IPS-18a (cell line): ENCODE results near the gene GLI3.

Experiments used
- H3K27ac ChIP-seq: one replicate; pipeline ENCODE4 v1.5.1; 2013; ENCODE audit warnings: low read length
- H3K27me3 ChIP-seq: one replicate; pipeline ENCODE4 v1.6.1; 2013; ENCODE audit warnings: mild to moderate bottlenecking, low read length; ENCODE audit not compliant: control insufficient read depth, insufficient read depth
- H3K36me3 ChIP-seq: one replicate; pipeline ENCODE4 v1.6.1; 2013; ENCODE audit warnings: low read depth, low read length; ENCODE audit not compliant: control insufficient read depth
- H3K4me1 ChIP-seq: one replicate; pipeline ENCODE4 v1.6.1; 2013; ENCODE audit warnings: low read depth, low read length; ENCODE audit not compliant: control insufficient read depth
- H3K4me3 ChIP-seq: one replicate; pipeline ENCODE4 v1.5.1; 2013; ENCODE audit warnings: low read length
- H3K9ac ChIP-seq: one replicate; pipeline ENCODE4 v1.6.1; 2013; ENCODE audit warnings: mild to moderate bottlenecking, low read length, moderate library complexity
- H3K9me3 ChIP-seq: one replicate; pipeline ENCODE4 v1.6.1; 2013; ENCODE audit warnings: low read depth, low read length; ENCODE audit not compliant: control insufficient read depth

GLI3 gene

DNA sequence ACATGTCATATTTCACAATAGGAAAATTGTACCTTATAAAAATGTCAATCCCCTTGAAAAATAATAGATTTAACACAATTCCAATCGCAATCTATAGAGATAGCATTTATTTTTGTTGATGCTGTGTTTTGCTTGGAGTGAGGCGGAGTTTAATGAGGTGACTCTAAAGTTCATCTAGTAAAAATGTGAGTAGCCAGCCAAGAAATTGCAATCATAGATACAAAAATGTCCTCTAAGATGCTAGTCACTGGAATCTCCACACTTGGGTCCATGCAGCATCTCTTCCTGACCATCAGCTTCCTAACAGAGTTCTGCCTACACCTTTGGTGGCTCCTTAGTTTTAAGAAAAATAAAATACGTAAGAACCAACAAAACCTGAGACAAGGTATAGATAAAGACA, 44.9 kb downstream of the GLI3 start:
- H3K27ac ChIP-seq: no peak overlapping the region

DNA sequence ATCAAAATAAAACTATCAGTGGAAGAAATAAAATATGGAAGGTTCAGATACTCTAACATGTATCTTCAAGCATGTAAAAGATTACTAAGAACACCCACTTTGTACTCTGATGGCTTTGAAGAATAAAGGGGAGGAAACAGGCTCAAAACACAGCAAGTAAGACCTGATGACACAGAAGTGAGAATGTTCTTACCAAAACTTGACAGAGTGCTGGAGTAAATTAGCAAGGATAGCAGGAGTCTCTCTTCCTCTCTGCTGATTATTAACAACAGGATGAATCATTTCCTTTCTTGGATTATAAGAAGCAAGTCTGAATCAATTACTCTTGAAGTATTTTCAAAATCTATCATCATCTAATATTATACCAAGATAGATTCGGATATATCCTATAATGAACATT, 47.5 kb downstream of the GLI3 start:
- H3K9me3 ChIP-seq: no peaks in the 10 kb centered on the region
- H3K27ac ChIP-seq: no peak overlapping the region
- H3K4me3 ChIP-seq: no peak overlapping the region
- H3K9ac ChIP-seq: no peak overlapping the region
- no peaks in the 10 kb centered on the region for H3K36me3 ChIP-seq
- H3K27me3 ChIP-seq: no peaks in the 10 kb centered on the region
- H3K4me1 ChIP-seq: peaks cover 22% of the 10 kb centered on the region

More for the DNA sequence above, 44.9 kb downstream of the GLI3 start:
- H3K27me3 ChIP-seq: no peaks in the 10 kb centered on the region
- H3K9me3 ChIP-seq: no peaks in the 10 kb centered on the region
- H3K36me3 ChIP-seq: no peaks in the 10 kb centered on the region
- H3K9ac ChIP-seq: no peak overlapping the region
- peaks cover 22% of the 10 kb centered on the region for H3K4me1 ChIP-seq
- no peak overlapping the region for H3K4me3 ChIP-seq

DNA sequence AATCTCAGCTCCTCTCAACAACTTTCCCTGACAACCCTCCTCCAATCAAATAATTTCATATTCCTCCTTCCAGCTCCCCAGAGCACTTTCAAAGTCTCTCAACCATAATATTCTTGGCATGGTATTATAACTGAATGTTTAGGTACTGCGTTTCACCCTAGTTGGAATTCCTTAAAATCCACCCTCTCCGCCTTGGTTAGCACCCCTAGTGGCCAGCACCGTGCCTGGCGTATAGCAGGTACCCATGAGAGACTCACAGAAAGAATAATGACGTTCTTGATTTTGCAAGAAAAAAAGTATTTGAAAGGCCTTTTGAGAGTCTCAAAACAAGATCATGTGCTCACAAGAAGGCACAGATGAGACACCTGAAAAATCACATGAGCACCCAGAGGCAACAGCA, 50.9 kb downstream of the GLI3 start:
- H3K4me3 ChIP-seq: no peak overlapping the region
- no peaks in the 10 kb centered on the region for H3K9me3 ChIP-seq
- H3K4me1 ChIP-seq: no peaks in the 10 kb centered on the region
- no peak overlapping the region for H3K9ac ChIP-seq
- H3K27me3 ChIP-seq: no peaks in the 10 kb centered on the region
- no peak overlapping the region for H3K27ac ChIP-seq
- H3K36me3 ChIP-seq: no peaks in the 10 kb centered on the region

DNA sequence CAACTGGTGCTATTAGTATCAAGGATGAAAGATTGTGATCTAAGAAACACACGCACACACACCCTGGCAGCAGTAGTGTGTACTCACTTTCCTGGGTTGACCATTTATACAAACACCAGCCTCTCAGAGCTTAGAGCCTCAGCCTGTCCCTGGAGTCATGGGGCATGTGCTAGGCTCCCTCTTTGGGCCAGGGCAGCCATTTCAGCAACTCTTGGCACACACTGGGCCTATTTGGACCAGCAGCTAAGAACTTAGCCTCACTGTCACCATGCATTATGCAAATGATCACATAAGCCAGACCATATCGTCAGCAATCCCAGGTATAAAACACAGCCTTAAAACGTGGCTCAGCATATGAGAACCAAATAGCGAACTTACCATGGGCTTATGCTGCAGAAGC, 51.3 kb downstream of the GLI3 start:
- H3K9me3 ChIP-seq: no peaks in the 10 kb centered on the region
- no peak overlapping the region for H3K4me3 ChIP-seq
- no peaks in the 10 kb centered on the region for H3K4me1 ChIP-seq
- no peaks in the 10 kb centered on the region for H3K27me3 ChIP-seq
- no peak overlapping the region for H3K9ac ChIP-seq
- no peaks in the 10 kb centered on the region for H3K36me3 ChIP-seq
- no peak overlapping the region for H3K27ac ChIP-seq

DNA sequence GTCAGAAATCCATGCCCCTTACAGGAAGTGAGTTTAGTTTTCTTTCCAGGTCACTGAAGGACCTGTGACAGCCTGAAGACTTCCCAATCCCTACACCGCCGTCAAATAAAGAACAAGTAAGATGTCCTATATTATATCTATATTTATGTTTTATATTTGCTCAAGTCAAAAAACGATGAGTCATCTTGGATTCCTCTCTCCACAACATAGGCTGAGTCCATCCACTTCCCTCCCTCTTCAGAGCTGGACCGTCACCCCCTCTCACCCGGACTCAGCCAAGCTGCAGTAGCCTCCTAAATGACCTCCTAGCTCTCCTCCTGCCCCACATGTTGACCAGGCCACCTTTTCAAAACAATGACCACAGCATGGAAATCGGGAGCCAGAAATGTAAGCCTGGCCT, 53.5 kb downstream of the GLI3 start:
- no peaks in the 10 kb centered on the region for H3K36me3 ChIP-seq
- H3K4me1 ChIP-seq: no peaks in the 10 kb centered on the region
- no peaks in the 10 kb centered on the region for H3K9me3 ChIP-seq
- H3K27ac ChIP-seq: no peak overlapping the region
- H3K9ac ChIP-seq: no peak overlapping the region
- no peak overlapping the region for H3K4me3 ChIP-seq
- no peaks in the 10 kb centered on the region for H3K27me3 ChIP-seq

DNA sequence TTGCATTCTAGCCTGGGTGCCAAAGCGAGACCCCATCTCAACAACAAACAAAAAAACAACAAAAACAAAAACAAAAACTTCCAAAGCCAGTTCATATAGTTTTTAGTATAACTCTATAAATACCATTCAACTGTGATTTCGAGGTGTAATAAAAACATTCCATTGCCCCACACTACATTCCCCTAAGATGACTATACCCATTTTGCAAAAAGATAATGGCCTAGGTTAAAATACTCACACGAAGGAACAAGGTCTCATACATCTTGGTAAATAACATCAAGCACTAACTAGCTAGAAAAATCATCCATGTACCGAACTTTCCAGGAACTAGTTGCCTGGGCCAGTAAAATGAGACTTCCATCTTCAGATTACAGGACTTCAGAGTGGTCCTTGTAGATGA, 55.4 kb downstream of the GLI3 start:
- Histone ChIP-seq H3K4me3 (no peak overlapping the region), H3K27me3 (no peaks in the 10 kb centered on the region), H3K9ac (no peak overlapping the region), H3K9me3 (no peaks in the 10 kb centered on the region), H3K27ac (no peak overlapping the region), H3K4me1 (no peaks in the 10 kb centered on the region), H3K36me3 (no peaks in the 10 kb centered on the region)

DNA sequence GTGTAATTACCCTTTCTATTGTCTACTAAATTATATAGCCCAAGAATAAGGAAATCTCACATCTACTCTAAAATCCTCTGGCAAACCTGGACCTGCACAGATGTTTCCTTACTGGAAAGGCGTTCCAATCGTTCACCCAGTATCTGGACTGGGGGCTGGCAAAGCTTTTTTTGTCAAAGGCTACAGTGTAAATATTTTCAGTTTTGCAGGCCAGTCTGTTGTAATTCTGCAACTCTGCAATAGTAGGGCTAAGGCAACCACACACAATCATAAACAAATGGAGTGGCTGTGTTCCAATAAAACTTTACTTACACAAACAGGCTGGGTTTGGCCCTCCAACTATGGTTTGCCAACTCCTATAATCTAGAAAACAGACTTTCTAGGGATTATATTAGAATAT, 56.2 kb downstream of the GLI3 start:
- no peaks in the 10 kb centered on the region for H3K36me3 ChIP-seq
- H3K9ac ChIP-seq: no peak overlapping the region
- H3K27me3 ChIP-seq: no peaks in the 10 kb centered on the region
- H3K4me3 ChIP-seq: no peak overlapping the region
- H3K27ac ChIP-seq: no peak overlapping the region
- H3K4me1 ChIP-seq: no peaks in the 10 kb centered on the region
- no peaks in the 10 kb centered on the region for H3K9me3 ChIP-seq

DNA sequence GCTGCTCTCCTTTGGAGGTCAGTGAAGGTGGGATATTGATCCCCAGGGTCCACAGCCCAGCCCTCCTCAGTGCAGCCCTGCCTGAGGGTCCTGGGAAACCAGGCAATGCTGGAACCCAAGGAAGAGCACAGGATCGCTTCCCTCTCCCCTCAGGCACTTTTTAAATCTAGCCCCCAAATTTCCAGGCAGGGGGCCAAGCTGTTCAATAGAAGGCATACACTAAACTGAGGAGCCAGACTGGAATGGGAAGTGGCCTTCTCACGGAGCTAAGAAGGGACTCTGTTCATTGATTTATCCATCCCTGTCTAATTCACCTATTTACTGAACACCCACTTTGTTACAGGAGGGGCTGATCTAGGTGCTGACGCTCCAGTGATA, 60.3 kb downstream of the GLI3 start:
- Histone ChIP-seq H3K27ac (no peak overlapping the region), H3K9me3 (no peaks in the 10 kb centered on the region), H3K36me3 (no peaks in the 10 kb centered on the region), H3K27me3 (no peaks in the 10 kb centered on the region), H3K9ac (no peak overlapping the region), H3K4me3 (no peak overlapping the region), H3K4me1 (no peaks in the 10 kb centered on the region)

DNA sequence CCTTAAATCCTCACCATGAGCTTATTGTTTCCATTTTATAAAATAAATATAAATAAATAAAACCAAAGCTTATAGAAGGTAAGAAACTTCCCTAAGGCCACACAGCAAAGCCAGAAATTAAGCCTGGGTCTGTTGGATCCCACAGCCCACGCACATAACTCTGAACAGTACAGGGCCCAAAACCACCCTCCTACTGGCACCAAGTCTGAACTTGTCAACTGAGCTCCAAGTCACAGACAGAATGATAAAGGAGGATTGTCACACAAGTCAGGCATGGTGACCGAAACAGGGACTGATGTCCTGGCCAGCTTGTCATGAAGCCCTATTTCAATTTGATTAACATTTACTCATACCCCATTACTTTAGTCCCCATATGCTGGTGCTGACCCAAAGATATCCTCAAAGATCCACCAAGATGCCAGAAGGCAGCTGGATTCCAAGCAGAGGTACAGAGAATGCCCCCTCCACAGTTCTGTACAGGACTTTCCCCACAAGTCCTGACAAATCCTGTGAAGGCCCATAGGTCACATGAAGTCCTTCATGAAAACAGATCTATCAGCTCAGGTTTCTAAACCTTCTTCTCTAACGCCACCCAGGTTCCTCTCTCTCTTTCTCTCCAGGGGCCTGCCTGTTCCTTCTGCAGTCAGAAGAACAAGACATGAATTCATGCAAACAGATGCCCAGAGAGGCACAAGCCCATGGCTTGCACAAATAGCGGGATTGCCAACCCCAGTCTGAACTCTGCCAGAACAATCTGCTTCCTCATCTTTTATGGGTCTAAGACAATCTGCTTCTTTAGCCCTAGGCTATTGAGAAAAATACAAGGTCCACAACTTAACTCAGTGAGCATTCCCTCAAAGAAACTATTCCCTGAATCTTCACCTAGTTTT, 60.9 kb downstream of the GLI3 start:
- Histone ChIP-seq H3K9me3 (no peaks in the 10 kb centered on the region), H3K27me3 (no peaks in the 10 kb centered on the region), H3K4me3 (no peak overlapping the region), H3K27ac (no peak overlapping the region), H3K36me3 (no peaks in the 10 kb centered on the region), H3K4me1 (no peaks in the 10 kb centered on the region), H3K9ac (no peak overlapping the region)

DNA sequence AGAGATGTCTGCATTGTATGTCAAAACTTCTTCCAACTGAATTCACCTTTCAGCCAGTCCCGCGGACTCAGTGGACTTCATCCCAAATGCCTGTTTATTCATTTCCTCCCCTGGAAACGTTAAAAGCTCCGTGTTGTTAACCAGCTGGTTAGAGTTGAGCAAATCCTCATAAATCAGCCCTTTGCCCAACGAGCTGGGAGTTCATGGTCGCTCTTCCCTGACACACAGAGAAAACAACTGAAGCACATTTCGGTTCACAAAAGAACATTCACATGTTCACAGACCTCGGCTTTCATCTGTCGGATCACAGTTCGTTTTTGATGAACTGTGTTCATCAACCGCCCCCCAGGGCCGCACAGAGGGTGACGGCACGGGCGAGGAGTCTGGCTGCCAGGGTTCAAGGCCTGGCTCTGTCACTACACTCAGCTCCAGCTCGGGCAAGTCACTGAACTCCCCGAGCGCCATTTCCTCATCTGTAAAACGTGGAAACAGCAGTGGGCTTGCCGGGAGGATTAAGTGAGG, 62.6 kb downstream of the GLI3 start:
- H3K27me3 ChIP-seq: no peaks in the 10 kb centered on the region

DNA sequence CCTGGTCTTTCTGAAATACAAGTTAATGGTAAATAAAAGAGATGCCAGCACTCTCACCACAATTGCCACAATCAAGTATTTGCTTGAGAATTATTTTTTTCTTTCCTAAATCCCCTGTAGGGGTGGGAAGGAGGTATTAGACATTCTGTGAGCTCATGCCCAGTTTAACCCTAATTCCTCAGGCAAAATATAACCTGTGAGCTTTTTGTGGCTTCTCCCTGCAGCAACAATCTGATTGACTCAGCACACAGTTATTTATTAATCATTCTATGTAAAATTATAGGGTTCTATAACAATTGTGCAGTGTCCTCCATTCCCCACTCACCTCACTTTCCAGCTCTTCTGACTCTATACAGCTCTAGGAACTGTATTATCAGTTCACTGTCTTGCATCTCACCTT, 66.3 kb downstream of the GLI3 start:
- no peaks in the 10 kb centered on the region for H3K36me3 ChIP-seq
- no peaks in the 10 kb centered on the region for H3K4me1 ChIP-seq
- H3K9ac ChIP-seq: no peak overlapping the region
- no peaks in the 10 kb centered on the region for H3K9me3 ChIP-seq
- H3K27me3 ChIP-seq: no peaks in the 10 kb centered on the region
- no peak overlapping the region for H3K27ac ChIP-seq
- no peak overlapping the region for H3K4me3 ChIP-seq

More for the DNA sequence above, 62.6 kb downstream of the GLI3 start:
- H3K9me3 ChIP-seq: no peaks in the 10 kb centered on the region
- H3K27ac ChIP-seq: no peak overlapping the region
- H3K4me1 ChIP-seq: no peaks in the 10 kb centered on the region
- no peak overlapping the region for H3K4me3 ChIP-seq
- H3K36me3 ChIP-seq: no peaks in the 10 kb centered on the region
- no peak overlapping the region for H3K9ac ChIP-seq

DNA sequence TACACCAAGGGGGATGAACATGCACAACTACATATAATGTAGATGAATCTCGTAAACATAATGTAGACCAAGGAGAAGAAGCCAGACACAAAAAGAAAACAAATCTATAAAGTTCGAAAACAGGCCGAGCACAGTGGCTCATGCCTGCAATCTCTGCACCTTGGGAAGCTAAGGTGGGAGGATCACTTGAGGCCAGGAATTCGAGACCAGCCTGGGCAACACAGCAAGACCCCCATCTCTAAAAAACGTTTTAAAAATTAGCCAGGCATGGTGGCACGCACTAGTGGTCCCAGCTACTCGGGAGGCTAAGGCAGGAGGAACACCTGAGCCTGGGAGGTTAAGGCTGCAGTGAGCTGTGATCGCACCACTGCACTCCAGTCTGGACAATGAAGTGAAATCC, 68.5 kb downstream of the GLI3 start:
- Histone ChIP-seq H3K36me3 (no peaks in the 10 kb centered on the region), H3K27me3 (no peaks in the 10 kb centered on the region), H3K27ac (no peak overlapping the region), H3K4me3 (no peak overlapping the region), H3K9me3 (no peaks in the 10 kb centered on the region), H3K9ac (no peak overlapping the region), H3K4me1 (no peaks in the 10 kb centered on the region)
